ENCODE measurements around the gene OS9.
A peak's percentile ranks its signal among the peaks of the same experiment; 100 is the strongest.

The OS9 gene

GRCh38 chr12:57722716-57723629 lies 29.0 kb downstream of the OS9 start:
- no peak for DNase-seq (ENCODE audit: low spot score)

- no peak for DNase-seq (ENCODE audit: low spot score)
Measured at GRCh38 chr12:57723630-57723962, 29.7 kb downstream of the OS9 start.

GRCh38 chr12:57724003-57724935 lies 30.3 kb downstream of the OS9 start:
- no peak for DNase-seq (ENCODE audit: low spot score)

- DNase-seq (ENCODE audit: low spot score): no peak
Measured at GRCh38 chr12:57724936-57725740, 31.2 kb downstream of the OS9 start.

- no peak for DNase-seq (ENCODE audit: low spot score)
Measured at GRCh38 chr12:57725851-57726150, 31.9 kb downstream of the OS9 start.

- peak; percentile 93 for DNase-seq (ENCODE audit: low spot score)
Measured at GRCh38 chr12:57726151-57726883, 32.4 kb downstream of the OS9 start.

GRCh38 chr12:57726884-57727757 lies 33.2 kb downstream of the OS9 start:
- no peak for DNase-seq (ENCODE audit: low spot score)

- DNase-seq (ENCODE audit: low spot score): no peak
Measured at GRCh38 chr12:57727758-57728395, 33.9 kb downstream of the OS9 start.

GRCh38 chr12:57729321-57729844 lies 35.5 kb downstream of the OS9 start:
- DNase-seq (ENCODE audit: low spot score): no peak

- no peak for DNase-seq (ENCODE audit: low spot score)
Measured at GRCh38 chr12:57730336-57731067, 36.6 kb downstream of the OS9 start.

GRCh38 chr12:57731411-57732080 lies 37.6 kb downstream of the OS9 start:
- DNase-seq (ENCODE audit: low spot score): no peak

GRCh38 chr12:57732270-57732669 lies 38.3 kb downstream of the OS9 start:
- DNase-seq (ENCODE audit: low spot score): no peak

GRCh38 chr12:57732726-57733593 lies 39.0 kb downstream of the OS9 start:
- DNase-seq (ENCODE audit: low spot score): no peak

- DNase-seq (ENCODE audit: low spot score): no peak
Measured at GRCh38 chr12:57733928-57734327, 40.0 kb downstream of the OS9 start.

- DNase-seq (ENCODE audit: low spot score): no peak
Measured at GRCh38 chr12:57734591-57734990, 40.7 kb downstream of the OS9 start.

- DNase-seq (ENCODE audit: low spot score): no peak
Measured at GRCh38 chr12:57735198-57735855, 41.4 kb downstream of the OS9 start.

Data from RKO (cell line).